Activated effector memory CD4-positive, alpha-beta T cell treated with Interleukin-2 at 50 U/mL for 16 hours (primary cell): ENCODE data around the gene SOWAHA.

Experiments
- DNase-seq: peaks from one replicate; pipeline ENCODE4 v3.0.0-alpha.2; 2020

Gene SOWAHA

DNA sequence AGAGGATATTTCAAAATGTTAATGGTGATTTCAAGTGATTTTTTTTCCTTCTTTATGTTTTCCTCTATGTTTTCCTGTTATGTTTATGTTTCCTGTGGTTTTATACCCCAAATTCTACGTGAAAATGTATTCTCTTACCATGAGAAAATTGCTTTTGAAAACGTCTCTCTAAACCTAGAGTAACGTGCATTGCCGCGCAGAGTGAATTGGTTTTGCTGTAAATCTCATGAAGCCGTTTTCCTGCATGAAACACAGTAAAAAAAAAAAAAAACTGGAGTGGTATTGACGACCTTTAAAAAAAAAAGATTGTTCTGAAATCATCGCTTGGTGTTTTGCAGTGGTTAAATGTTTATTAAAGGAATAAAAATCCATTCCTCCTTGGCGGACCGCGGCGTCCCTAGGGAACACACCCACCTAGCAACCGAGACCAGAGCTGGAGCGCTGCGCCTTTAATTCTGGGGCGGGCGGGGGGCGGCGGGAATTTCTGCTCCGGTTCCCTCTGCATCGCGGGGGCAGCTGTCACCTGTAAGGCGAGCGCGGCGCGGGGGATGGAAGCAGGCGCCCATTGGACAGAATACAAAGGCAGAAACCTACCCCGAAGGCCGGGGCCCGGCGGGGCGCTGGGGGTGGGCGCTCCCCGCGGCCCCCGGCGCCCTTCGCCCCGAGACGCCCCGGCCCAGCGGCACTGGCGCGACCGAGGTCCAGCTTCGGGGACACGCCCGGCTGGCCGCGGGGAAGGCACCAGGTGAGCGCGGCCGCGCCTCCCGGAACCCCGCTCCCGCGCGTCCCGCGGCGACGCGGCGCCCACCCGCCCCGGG is at the start of gene SOWAHA:
Gene SOWAHA (plus strand): TSS at position 522 of the 818 bp plus-strand sequence. CDS start 320 bp downstream, outside the sequence.
- DNase-seq, result no peak

GRCh38 chr5:132764051-132764450 is 49.1 kb upstream of the SOWAHA start:
- DNase-seq, result no peak

- DNase-seq, result no peak
Observed at GRCh38 chr5:132764671-132765238, 48.3 kb upstream of the SOWAHA start.

DNA sequence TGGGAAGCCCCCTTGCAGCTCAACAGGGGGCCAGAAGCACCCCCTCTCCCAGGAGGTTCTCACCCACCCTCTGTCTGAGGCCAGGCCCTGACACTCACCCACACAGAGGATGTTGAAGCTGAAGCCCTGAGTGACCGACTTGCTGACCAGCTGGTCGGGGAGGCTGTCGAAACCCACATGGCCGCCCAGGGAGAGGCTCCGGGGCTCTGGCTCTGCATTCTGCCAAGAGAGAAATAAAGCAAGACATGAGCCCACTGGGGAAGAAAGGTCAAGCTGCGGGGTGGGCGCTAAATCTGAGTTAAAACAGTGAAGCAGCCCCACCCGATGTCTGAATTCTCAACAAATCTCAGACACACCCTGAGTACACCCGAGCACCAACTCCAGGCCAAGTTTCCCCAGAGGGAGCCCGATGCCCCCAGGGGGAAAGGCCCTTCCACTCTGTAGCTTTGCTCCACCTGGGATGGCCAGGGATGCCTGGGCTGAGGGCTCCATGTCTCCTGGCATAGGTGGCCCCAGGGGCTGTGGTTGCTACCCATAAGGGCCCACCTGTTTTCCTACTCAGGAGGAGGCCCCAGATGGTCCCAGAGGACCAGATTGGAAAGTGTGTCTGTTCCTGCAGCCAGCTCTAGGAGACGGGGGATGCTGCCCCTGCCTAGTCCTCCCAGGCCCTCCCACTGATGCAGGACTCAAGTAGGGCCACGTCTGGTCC is 47.6 kb upstream of the SOWAHA start:
- no peak for DNase-seq

GRCh38 chr5:132766020-132766805 is 46.9 kb upstream of the SOWAHA start:
- DNase-seq, result no peak

DNA sequence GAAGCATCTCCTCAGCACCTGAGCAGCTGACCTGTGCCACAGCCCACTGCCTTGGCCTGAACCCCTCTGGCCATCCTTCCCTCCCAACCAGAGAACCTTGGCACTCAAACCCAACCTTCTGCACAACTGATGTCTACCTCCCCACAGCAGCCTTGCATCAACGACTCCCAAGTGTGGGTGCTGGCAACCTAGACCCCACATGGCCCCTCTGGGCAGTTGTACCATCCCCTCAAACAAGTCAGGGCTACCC is 46.4 kb upstream of the SOWAHA start:
- DNase-seq, result no peak

- DNase-seq, result no peak
Observed at GRCh38 chr5:132767150-132767549, 46.0 kb upstream of the SOWAHA start.

DNA sequence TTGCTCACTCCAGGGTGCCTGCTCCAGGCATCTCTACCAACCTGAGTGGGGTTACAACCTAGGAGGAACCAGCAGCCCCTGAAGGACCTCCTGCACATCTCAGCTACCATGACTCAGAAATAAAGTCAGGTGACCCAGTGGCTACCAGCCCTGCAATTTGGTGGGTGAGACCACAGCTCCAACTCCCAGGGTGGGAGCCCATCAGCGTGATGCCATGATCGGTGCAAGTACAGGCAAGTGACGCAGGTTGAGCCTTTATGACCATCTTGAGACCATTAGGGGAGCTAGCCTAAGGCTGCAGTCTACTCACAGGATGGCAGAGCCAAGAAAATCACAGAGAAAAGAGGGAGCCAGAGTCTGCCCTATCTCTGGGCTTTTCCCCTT is 44.6 kb upstream of the SOWAHA start:
- DNase-seq, result no peak

DNA sequence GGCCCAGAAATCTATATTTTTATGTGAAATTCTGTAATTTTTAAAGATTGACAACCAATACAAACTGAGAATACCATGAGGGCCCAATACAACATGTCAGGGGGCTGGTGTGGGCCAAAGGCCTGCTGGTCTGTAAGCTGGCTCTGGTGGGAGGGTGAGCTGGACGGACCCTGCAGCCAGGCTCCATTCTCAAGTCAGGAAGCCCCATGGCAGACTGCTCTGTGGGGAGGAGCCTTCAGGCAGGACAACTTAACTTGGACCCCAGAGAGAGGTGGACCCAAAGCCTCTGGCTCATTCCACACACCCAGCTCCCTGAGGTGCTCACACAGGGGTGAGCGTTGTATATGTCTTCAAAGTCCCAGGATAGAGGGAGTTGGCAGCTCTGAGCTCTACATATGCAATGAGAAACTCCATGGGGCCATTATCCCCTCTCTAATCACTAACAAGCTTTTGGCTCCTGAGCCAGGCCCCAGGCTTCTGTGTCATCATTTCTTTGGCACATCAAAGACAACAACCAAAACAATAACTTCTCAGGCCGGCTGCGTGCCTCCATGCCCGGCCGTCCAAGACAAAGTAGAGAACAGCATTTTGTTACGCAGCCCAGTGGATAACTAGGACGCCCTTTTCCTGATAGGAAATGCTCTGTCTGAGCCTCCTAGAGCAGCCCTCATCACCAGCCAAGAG is 42.5 kb upstream of the SOWAHA start:
- DNase-seq, result no peak

- DNase-seq, result no peak
Observed at GRCh38 chr5:132771503-132771998, 41.6 kb upstream of the SOWAHA start.

DNA sequence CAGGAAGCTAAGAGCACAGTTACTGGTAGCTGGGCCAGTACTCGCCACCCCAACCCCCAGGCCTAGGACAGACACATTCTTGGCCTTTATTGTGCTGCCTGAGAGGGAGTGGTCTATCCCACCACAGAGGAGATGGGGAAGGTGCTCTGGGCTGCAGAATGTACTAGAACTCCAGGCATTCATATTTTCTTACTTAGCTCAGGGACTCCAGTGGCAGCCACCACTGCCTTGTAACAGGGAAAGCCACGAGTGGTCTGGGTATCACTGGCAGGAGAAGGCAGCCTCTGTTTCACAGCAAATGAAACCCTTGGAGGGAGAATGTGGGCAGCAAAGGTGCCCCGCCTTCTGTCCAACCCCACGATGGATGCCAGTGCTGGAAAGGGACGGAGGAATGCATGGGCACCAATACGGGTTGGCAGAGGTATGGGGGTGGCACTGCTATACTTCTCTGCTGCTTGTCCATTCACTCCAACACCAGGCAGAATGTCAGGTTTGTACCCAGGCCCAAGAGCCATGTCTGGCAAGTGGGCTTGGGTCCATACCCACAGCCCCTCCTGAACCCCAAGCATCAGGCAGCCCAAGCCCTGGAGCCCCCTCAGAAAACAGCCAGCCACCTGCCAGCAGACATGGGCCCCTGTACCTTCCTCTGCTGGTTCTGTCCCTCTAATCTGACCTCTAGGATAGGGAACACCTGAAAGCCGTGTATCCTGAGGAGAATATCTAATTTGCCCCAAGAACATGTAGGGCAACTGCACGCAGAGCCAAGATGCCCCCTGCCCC is 40.6 kb upstream of the SOWAHA start:
- DNase-seq, result no peak

DNA sequence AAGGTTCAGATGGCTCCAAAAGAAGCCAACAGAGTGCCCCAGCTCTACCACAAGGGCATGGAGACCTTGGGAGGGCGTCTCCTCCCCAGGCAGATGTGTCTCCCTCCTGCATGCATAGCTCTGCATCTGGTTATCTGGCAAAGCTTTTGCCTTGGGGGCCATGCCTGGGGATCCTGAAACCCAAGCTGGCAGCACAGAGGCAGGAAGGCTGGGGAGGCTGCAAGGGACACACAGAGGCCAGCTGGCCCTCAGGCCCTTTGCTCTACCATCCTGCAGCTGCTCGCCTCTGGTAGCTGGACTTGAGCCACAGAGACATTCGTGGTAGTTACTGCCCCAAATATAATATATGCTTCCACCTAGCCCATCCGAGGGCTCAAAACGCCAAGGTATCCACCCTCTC is 40.0 kb upstream of the SOWAHA start:
- DNase-seq, result no peak

DNA sequence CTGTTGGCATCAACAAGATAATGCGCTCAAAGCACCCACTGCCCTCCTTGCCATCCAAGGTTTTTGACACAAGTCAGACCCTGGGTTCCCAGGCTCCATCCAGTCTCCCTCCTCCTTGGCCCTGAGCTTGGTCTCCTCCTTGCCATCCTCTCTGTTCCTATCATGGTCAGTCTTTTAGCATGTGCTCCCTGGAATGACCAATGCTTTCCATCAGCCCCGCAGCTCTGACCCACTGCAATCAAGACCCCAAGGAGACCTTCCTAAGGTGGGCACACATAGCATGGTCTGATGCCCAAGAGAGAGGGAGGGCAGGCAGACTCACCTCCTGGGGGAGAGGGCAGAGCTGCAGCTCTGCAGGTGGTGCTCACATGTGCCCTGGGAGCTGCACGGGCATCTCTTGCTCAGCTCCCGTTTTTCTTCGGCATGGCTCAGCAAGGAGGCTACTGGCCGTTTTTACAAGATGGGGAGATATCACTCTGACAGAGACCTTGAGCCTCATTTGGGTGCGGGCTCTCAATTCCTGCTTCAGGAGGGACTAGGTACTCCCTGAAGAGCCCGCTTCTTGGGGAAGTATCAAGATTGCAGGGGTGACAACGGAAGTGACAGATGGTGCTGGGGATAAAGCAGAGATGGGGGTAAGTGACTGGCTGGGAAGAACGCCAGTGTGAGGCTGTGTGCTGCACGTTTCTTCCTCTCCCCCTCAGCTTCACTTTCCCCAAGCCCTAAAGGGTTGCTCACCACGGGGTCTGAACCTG is 39.3 kb upstream of the SOWAHA start:
- DNase-seq, result no peak

DNA sequence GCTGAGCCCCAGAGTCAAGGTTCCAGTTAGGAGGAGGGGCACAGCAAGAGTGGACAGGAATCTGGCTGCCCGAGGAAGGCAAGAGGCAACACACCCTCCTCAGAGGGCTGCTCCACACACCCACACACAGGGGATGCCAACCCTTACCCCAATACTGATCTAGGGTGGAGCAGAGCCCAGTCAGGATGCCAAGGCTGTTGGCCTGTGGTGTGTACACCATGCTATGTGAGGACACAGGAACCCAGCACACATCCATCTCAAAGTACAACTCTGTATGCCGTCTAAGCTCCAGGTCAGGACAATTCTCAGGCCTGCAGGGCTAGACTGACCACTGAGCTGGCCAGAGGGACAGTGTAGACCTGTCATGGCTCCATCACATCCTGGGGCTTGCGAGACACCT is 38.7 kb upstream of the SOWAHA start:
- DNase-seq, result no peak

DNA sequence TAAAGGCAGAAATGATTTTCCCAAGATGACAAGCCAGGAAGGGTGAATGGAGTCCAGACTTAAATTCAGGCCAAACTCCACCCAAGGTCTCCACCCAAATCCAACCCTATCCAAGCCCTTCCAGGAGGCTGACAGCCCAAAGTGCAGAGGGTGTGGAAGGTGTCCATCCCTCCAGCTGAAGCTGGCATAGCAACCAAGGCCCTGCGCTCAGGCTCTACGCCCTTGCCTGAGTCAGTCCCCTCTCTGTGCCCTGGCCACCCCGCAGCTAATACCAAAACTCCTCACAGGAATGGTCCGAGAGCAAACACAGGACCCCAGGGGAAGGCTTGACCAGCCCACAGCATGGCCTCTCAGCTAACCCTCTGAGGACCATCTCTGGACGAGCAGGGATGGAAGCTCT is 38.2 kb upstream of the SOWAHA start:
- DNase-seq, result no peak

DNA sequence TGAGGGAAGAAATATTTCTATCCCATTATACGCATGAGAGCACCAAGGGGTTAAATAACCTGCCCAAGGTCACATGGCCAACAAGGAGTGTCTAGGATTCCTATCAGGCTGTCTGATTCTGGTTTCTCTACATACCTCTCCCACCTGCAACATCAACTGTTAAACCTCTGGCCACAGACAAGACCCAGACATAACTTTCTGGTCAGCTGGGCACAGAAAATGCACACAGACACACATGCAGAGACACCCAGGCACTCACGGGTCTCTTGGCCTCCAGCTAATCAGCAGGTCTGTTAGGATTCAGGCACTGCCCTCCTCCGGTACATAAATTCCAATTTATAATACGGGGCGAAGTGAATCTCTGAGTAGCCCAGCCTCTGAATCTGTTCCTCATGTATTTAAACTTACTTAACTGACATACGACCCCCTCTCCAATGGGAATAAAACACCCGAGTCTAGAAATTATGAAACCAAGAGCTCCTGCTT is 37.6 kb upstream of the SOWAHA start:
- no peak for DNase-seq

- no peak for DNase-seq
Observed at GRCh38 chr5:132776131-132776937, 36.8 kb upstream of the SOWAHA start.

- DNase-seq, result no peak
Observed at GRCh38 chr5:132776938-132777208, 36.2 kb upstream of the SOWAHA start.

DNA sequence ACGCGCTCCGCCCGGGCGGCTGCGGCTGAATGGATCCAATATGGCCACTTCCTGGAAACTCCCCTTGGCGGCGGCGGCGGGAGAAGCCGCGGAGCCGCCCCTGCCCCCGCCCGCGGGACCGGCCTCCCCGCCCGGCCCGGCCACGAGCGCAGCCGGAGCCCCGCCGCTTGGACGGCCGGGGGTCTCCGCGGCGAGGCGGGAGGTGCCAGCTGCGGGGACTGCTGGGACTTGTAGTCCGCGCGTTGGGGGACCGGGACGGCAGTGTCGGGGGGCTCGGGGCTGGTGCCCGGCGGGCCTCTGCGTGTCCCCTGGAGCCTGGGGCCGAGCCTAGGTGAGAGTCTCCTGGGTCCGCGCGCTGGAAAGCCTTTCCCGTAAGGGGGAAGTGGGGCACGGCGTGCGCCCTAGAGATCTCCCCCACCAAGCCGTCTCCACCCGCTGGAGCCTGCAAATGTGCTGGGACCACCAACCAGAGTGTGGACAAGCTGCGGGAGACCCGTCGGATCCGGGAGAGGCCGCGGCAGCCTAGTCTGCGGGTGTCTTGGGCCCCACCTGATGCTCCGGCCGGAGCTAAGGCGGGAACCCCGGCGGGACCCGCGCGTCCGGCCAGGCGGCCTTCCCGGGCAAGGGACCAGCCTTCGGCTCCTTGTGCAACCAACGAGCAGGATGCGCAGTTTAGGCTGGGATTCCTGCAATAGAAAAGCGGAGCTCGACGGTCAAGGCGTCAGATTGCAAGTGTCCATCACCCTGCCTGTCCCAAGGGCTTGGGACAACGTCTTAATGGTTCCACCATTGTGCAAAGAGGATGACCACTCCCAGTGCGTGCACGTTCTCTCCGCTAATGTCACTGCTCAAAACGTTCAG is 35.7 kb upstream of the SOWAHA start, which contains the start of gene SEPTIN8:
Gene SEPTIN8 (minus strand): TSS at position 31 of the 861 bp plus-strand sequence. CDS start 102 bp downstream, outside the sequence.
- DNase-seq, result peak; percentile 28
